ENCODE data around the gene RABAC1. TPM values are rescaled to one million over a fixed set of nuclear protein-coding genes. Genes with fewer than 3 reads are reported as not detected.

Gene RABAC1
- total and polyA plus RNA-seq, 10 of the 15 experiments (the other 5 are each of a cell fraction or from before 2014, with no cell fraction given) = 10.9 to 115 (median 49.2) TPM

DNA sequence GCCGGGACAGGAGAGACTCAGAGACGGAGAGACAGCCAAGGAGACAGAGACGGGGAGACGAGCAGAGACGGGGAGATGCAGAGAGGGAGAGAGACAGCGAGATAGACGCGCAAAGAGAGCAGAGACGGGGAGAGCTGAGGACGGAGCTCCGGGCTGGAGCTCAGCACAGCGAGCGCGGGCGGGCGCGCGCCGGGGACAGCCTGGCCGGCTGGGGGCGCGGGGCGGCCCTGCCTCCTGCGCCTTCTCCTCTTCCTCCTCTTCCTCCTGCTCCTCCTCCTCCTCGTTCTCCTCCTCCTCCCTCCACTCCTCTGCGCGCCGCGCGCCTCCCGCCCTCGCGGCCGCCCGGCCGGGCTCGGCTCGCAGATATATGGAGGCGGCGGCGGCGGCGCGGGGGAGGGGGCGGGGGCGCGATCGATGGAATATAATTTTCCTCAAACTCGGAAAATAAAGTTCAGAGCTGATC lies 30.9 kb downstream of the RABAC1 start, which contains the start of gene ERFL:
ERFL (minus strand) TSS at position 229 of the 463 bp plus-strand sequence. CDS start 15,530 bp downstream, outside the sequence.
- H3K27ac ChIP-seq (ENCODE audit: control insufficient read depth, insufficient read depth) = no peak within 1 kb of the TSS
- H4K20me1 ChIP-seq (ENCODE audit: control insufficient read depth, insufficient read depth) = no peaks in the 10 kb centered on the region
- ChIA-PET RAD21 (ENCODE audit: unreplicated experiment) (interaction anchor here (0.6 to 1.6 kb wide), 4 partner anchors 51 to 67 kb away, joined by 3 to 5 read pairs (median 3); no protein-coding TSS in a partner anchor), POLR2A (interaction anchor here (1.0 to 1.4 kb wide), 2 partner anchors 17 to 41 kb away, joined by 3 read pairs; no protein-coding TSS in a partner anchor), CTCF (interaction anchor here (0.6 to 1.3 kb wide), 3 partner anchors 52 to 56 kb away, joined by 3 to 5 read pairs (median 3); no protein-coding TSS in a partner anchor), SMC1A (ENCODE audit: uncharacterized antibody, unreplicated experiment) (interaction anchor here (1.2 kb wide), 1 partner anchor 42 kb away, joined by 3 read pairs; no protein-coding TSS in a partner anchor)
- H3K4me2 ChIP-seq (ENCODE audit: control insufficient read depth, insufficient read depth) = peak within 1 kb of the TSS; percentile 82
- H3K27me3 ChIP-seq (replicated peaks in 1 of 2; ENCODE audit: control insufficient read depth in 2 of 2, insufficient read depth in 2 of 2, low read length in 1 of 2) = peaks cover 11 to 13% of the 10 kb centered on the region in 2 experiments
- H3K9me3 ChIP-seq (replicated peaks; ENCODE audit: control insufficient read depth, insufficient read depth, low read length) = no peaks in the 10 kb centered on the region
- peaks cover 7% of the 10 kb centered on the region for H3K4me1 ChIP-seq (ENCODE audit: control insufficient read depth, insufficient read depth, low read length)
- peak within 1 kb of the TSS; percentile 64 for H3K4me3 ChIP-seq
- no TSS peak for BruUV-seq (replicated peaks)
- DNase-seq (ENCODE audit: low read depth, low spot score) (no peak), FAIRE-seq (no peak), ATAC-seq (peak; percentile 54)
- H2AFZ ChIP-seq (ENCODE audit: control insufficient read depth, low read depth, low read length) = peak within 1 kb of the TSS; percentile 77
- no peaks in the 10 kb centered on the region for H3K79me2 ChIP-seq (ENCODE audit: control insufficient read depth, insufficient read depth, low read length)
- no peaks in the 10 kb centered on the region for H3K36me3 ChIP-seq (ENCODE audit: control insufficient read depth in 2 of 2, insufficient read depth in 2 of 2, low read length in 1 of 2)
- no peak within 1 kb of the TSS for H3K9ac ChIP-seq (ENCODE audit: control insufficient read depth, insufficient read depth, low read length)
- 1% methylated on average over 43 of the region's 49 CpGs for WGBS (ENCODE audit: insufficient coverage, insufficient replicate concordance, low lambda C conversion rate, missing lambda C conversion rate)
- in situ Hi-C loops (cut with MboI) = loop anchor here (25.0 kb wide), 1 partner anchor 1834 kb away; the partner anchor contains the start of gene SMG9
- intact Hi-C loops (cut with micrococcal nuclease; ENCODE audit: unreplicated experiment) = no loop called here
- TF ChIP-seq STAT1 (conservative IDR thresholded peaks at IDR 0.05) (no peak), ZNF687 (IDR thresholded peaks at IDR 0.05) (no peak), BMI1 (IDR thresholded peaks at IDR 0.05; ENCODE audit: borderline replicate concordance) (no peak), DPF2 (IDR thresholded peaks at IDR 0.05) (peak; percentile 48; the same call in 1 of the 2 replicates), RUNX3 (IDR thresholded peaks at IDR 0.05; ENCODE audit: low read length) (no peak), CTCF (IDR thresholded peaks at IDR 0.05 in 2 of 3, conservative IDR thresholded peaks at IDR 0.05 in 1 of 3; ENCODE audit: control insufficient read depth in 2 of 3, extremely low read depth in 1 of 3, insufficient read depth in 1 of 3, low read depth in 3 of 3, low read length in 3 of 3) (peak in 1 of 3 experiments; percentile 6; a peak in 1 of 6 replicates), POLR2A (IDR thresholded peaks at IDR 0.05; ENCODE audit: low read depth, low read length) (no peak), USF2 (IDR thresholded peaks at IDR 0.05; ENCODE audit: borderline replicate concordance, low read depth, low read length) (no peak), TCF12 (IDR thresholded peaks at IDR 0.05; ENCODE audit: low read depth, low read length) (no peak), CREB1 (IDR thresholded peaks at IDR 0.05; ENCODE audit: low read depth) (no peak)
- TF ChIP-seq, protein P1, sequence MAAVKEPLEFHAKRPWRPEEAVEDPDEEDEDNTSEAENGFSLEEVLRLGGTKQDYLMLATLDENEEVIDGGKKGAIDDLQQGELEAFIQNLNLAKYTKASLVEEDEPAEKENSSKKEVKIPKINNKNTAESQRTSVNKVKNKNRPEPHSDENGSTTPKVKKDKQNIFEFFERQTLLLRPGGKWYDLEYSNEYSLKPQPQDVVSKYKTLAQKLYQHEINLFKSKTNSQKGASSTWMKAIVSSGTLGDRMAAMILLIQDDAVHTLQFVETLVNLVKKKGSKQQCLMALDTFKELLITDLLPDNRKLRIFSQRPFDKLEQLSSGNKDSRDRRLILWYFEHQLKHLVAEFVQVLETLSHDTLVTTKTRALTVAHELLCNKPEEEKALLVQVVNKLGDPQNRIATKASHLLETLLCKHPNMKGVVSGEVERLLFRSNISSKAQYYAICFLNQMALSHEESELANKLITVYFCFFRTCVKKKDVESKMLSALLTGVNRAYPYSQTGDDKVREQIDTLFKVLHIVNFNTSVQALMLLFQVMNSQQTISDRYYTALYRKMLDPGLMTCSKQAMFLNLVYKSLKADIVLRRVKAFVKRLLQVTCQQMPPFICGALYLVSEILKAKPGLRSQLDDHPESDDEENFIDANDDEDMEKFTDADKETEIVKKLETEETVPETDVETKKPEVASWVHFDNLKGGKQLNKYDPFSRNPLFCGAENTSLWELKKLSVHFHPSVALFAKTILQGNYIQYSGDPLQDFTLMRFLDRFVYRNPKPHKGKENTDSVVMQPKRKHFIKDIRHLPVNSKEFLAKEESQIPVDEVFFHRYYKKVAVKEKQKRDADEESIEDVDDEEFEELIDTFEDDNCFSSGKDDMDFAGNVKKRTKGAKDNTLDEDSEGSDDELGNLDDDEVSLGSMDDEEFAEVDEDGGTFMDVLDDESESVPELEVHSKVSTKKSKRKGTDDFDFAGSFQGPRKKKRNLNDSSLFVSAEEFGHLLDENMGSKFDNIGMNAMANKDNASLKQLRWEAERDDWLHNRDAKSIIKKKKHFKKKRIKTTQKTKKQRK (IDR thresholded peaks at IDR 0.05; ENCODE audit: low read depth, low read length) = no peak
- TF ChIP-seq, protein P2, sequence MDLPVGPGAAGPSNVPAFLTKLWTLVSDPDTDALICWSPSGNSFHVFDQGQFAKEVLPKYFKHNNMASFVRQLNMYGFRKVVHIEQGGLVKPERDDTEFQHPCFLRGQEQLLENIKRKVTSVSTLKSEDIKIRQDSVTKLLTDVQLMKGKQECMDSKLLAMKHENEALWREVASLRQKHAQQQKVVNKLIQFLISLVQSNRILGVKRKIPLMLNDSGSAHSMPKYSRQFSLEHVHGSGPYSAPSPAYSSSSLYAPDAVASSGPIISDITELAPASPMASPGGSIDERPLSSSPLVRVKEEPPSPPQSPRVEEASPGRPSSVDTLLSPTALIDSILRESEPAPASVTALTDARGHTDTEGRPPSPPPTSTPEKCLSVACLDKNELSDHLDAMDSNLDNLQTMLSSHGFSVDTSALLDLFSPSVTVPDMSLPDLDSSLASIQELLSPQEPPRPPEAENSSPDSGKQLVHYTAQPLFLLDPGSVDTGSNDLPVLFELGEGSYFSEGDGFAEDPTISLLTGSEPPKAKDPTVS (IDR thresholded peaks at IDR 0.05; ENCODE audit: low read depth, low read length) = no peak
